ENCODE data around the gene DRD2. TPM values are rescaled to one million over a fixed set of nuclear protein-coding genes. Genes with fewer than 3 reads are reported as not detected.

DRD2 gene
- total RNA-seq, 1 donor from 2014 or later = 289 TPM

- TF ChIP-seq, protein P1, sequence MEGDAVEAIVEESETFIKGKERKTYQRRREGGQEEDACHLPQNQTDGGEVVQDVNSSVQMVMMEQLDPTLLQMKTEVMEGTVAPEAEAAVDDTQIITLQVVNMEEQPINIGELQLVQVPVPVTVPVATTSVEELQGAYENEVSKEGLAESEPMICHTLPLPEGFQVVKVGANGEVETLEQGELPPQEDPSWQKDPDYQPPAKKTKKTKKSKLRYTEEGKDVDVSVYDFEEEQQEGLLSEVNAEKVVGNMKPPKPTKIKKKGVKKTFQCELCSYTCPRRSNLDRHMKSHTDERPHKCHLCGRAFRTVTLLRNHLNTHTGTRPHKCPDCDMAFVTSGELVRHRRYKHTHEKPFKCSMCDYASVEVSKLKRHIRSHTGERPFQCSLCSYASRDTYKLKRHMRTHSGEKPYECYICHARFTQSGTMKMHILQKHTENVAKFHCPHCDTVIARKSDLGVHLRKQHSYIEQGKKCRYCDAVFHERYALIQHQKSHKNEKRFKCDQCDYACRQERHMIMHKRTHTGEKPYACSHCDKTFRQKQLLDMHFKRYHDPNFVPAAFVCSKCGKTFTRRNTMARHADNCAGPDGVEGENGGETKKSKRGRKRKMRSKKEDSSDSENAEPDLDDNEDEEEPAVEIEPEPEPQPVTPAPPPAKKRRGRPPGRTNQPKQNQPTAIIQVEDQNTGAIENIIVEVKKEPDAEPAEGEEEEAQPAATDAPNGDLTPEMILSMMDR (IDR thresholded peaks at IDR 0.05; ENCODE audit: partially characterized antibody, unreplicated experiment) = no peak
- H3K27ac Mint-ChIP-seq (ENCODE audit: unreplicated experiment) = peak overlapping the region; percentile 18
- peak overlapping the region; percentile 51 for H3K4me3 Mint-ChIP-seq (ENCODE audit: unreplicated experiment)
- no peaks in the 10 kb centered on the region for H3K36me3 Mint-ChIP-seq (ENCODE audit: unreplicated experiment)
- H3K27me3 Mint-ChIP-seq (ENCODE audit: unreplicated experiment) = peaks cover 7% of the 10 kb centered on the region
- DNase-seq = peak; percentile 25
- no peaks in the 10 kb centered on the region for H3K9me3 Mint-ChIP-seq (ENCODE audit: unreplicated experiment)
- H3K4me1 Mint-ChIP-seq (ENCODE audit: low read depth, unreplicated experiment) = peaks cover 16% of the 10 kb centered on the region
These were observed 22.1 kb upstream of the DRD2 start for GRCh38 chr11:113497066-113497910.

DNA sequence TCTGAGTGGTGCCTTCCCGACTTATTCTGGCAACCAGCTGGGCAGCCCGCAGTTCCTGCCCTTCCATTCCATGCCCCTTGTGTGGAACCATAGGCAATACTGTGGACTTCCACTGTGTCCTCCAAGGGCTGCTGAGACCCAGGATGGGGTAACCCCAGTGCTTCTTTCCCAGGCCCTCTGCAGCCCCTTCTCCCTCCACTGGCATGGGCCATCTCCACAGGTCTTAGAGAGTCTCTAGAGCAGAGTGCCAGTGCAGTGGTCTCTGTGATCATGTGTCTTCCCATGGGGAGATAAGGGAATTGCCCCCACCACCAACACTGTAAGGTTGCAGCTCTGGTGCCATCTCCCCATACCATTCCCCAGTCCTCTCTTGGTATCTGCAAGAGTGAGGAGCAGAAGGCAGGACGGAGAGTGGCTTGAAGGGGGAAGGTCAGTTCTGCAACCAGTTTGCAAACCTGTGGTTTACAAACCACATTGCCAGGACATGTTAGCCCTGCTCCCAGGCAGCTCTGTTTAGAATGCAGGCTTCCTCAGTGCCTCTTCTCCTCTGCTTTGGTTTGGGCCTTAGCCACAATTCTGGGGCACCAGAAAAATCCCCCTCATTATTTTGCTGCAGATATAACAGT, 20.9 kb upstream of the DRD2 start:
- Mint-ChIP-seq H3K27me3 (ENCODE audit: unreplicated experiment) (peaks cover 7% of the 10 kb centered on the region), H3K36me3 (ENCODE audit: unreplicated experiment) (no peaks in the 10 kb centered on the region), H3K4me3 (ENCODE audit: unreplicated experiment) (no peak overlapping the region), H3K9me3 (ENCODE audit: unreplicated experiment) (no peaks in the 10 kb centered on the region), H3K27ac (ENCODE audit: unreplicated experiment) (no peak overlapping the region), H3K4me1 (ENCODE audit: low read depth, unreplicated experiment) (peaks cover 16% of the 10 kb centered on the region)
- TF ChIP-seq, protein P1 (IDR thresholded peaks at IDR 0.05; ENCODE audit: partially characterized antibody, unreplicated experiment) = no peak
- DNase-seq = no peak

GRCh38 chr11:113494021-113494420, 18.8 kb upstream of the DRD2 start:
- Mint-ChIP-seq H3K9me3 (ENCODE audit: unreplicated experiment) (no peaks in the 10 kb centered on the region), H3K4me3 (ENCODE audit: unreplicated experiment) (no peak overlapping the region), H3K27ac (ENCODE audit: unreplicated experiment) (no peak overlapping the region), H3K36me3 (ENCODE audit: unreplicated experiment) (no peaks in the 10 kb centered on the region), H3K27me3 (ENCODE audit: unreplicated experiment) (peaks cover 7% of the 10 kb centered on the region), H3K4me1 (ENCODE audit: low read depth, unreplicated experiment) (peaks cover 16% of the 10 kb centered on the region)
- TF ChIP-seq, protein P1 (IDR thresholded peaks at IDR 0.05; ENCODE audit: partially characterized antibody, unreplicated experiment) = no peak
- DNase-seq = no peak

- DNase-seq = no peak
- Mint-ChIP-seq H3K4me3 (ENCODE audit: unreplicated experiment) (no peak overlapping the region), H3K27ac (ENCODE audit: unreplicated experiment) (no peak overlapping the region), H3K9me3 (ENCODE audit: unreplicated experiment) (no peaks in the 10 kb centered on the region), H3K27me3 (ENCODE audit: unreplicated experiment) (peaks cover 7% of the 10 kb centered on the region), H3K4me1 (ENCODE audit: low read depth, unreplicated experiment) (peaks cover 16% of the 10 kb centered on the region), H3K36me3 (ENCODE audit: unreplicated experiment) (no peaks in the 10 kb centered on the region)
- TF ChIP-seq, protein P1 (IDR thresholded peaks at IDR 0.05; ENCODE audit: partially characterized antibody, unreplicated experiment) = no peak
These were observed 18.0 kb upstream of the DRD2 start for GRCh38 chr11:113493206-113493605.

GRCh38 chr11:113488931-113489351, 13.7 kb upstream of the DRD2 start:
- Mint-ChIP-seq H3K4me3 (ENCODE audit: unreplicated experiment) (no peak overlapping the region), H3K4me1 (ENCODE audit: low read depth, unreplicated experiment) (peaks cover 6% of the 10 kb centered on the region), H3K27me3 (ENCODE audit: unreplicated experiment) (peaks cover under 1% of the 10 kb centered on the region), H3K27ac (ENCODE audit: unreplicated experiment) (no peak overlapping the region), H3K9me3 (ENCODE audit: unreplicated experiment) (no peaks in the 10 kb centered on the region), H3K36me3 (ENCODE audit: unreplicated experiment) (no peaks in the 10 kb centered on the region)
- no peak for DNase-seq
- TF ChIP-seq, protein P1 (IDR thresholded peaks at IDR 0.05; ENCODE audit: partially characterized antibody, unreplicated experiment) = no peak

Measured in glutamatergic neuron (in vitro differentiated cells).